ENCODE data around the gene RASGEF1B.
A peak's percentile ranks its signal among the peaks of the same experiment; 100 is the strongest.
"Not testable (repeated sequence)": the region's sequence is repeated elsewhere in the genome, so short reads cannot be mapped to it uniquely, and the experiment has no call there.

RASGEF1B gene

GRCh38 chr4:81490403-81491160 is 18.9 kb upstream of the RASGEF1B start:
- no peak overlapping the region for H3K4me3 ChIP-seq (ENCODE audit: low read depth, low read length)
- no peak for DNase-seq (ENCODE audit: low read depth)
- TF ChIP-seq, protein P1, sequence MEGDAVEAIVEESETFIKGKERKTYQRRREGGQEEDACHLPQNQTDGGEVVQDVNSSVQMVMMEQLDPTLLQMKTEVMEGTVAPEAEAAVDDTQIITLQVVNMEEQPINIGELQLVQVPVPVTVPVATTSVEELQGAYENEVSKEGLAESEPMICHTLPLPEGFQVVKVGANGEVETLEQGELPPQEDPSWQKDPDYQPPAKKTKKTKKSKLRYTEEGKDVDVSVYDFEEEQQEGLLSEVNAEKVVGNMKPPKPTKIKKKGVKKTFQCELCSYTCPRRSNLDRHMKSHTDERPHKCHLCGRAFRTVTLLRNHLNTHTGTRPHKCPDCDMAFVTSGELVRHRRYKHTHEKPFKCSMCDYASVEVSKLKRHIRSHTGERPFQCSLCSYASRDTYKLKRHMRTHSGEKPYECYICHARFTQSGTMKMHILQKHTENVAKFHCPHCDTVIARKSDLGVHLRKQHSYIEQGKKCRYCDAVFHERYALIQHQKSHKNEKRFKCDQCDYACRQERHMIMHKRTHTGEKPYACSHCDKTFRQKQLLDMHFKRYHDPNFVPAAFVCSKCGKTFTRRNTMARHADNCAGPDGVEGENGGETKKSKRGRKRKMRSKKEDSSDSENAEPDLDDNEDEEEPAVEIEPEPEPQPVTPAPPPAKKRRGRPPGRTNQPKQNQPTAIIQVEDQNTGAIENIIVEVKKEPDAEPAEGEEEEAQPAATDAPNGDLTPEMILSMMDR (IDR thresholded peaks at IDR 0.05; ENCODE audit: control insufficient read depth, extremely low read depth, insufficient read depth) = no peak

DNA sequence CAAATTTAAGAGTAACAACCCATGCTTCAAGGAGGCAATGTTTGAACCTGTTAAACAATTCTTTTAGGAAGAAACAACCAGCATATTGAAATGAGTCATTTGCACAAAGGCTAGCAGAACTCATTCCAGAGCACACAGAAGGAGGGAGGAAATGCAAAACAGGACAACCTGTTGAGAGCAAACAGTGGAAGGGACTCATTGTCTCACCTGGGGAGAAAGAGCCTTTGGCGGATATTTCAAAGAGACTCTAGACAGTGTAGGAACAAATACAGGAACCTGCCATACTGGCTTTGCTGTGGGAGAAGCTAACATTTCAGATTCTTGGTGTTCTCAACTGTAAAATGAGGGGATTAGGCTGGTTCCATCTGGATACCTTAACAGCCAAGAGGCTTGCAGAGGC is 14.8 kb upstream of the RASGEF1B start:
- no peak for DNase-seq (ENCODE audit: low read depth)
- H3K4me3 ChIP-seq (ENCODE audit: low read depth, low read length) = no peak overlapping the region
- TF ChIP-seq, protein P1 (IDR thresholded peaks at IDR 0.05; ENCODE audit: control insufficient read depth, extremely low read depth, insufficient read depth) = no peak

GRCh38 chr4:81485310-81485980 is 13.7 kb upstream of the RASGEF1B start:
- DNase-seq (ENCODE audit: low read depth) = no peak
- no peak overlapping the region for H3K4me3 ChIP-seq (ENCODE audit: low read depth, low read length)
- TF ChIP-seq, protein P1 (IDR thresholded peaks at IDR 0.05; ENCODE audit: control insufficient read depth, extremely low read depth, insufficient read depth) = no peak

- TF ChIP-seq, protein P1 (IDR thresholded peaks at IDR 0.05; ENCODE audit: control insufficient read depth, extremely low read depth, insufficient read depth) = no peak
- H3K4me3 ChIP-seq (ENCODE audit: low read depth, low read length) = no peak overlapping the region
- no peak for DNase-seq (ENCODE audit: low read depth)
Observed at GRCh38 chr4:81482326-81482725, 10.6 kb upstream of the RASGEF1B start.

DNA sequence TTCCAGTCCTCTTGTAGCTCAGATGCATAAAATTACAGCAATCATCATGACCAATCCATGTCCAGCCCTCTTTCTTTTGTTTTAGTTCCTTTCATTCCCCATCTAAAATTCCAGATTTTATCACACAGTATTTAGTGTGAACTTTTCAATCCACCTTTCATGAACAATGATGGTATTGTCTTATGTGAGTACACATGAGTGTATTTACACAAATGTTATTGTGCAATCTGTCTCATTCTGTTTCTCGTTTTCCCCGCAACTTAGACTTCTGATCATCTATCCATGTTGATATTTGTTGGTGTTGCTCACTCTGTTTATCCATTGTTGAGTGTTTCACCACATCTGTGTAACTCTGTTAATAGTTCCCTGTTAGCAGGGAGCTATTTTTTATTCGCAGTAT is 9.4 kb upstream of the RASGEF1B start:
- H3K4me3 ChIP-seq (ENCODE audit: low read depth, low read length) = no peak overlapping the region
- no peak for DNase-seq (ENCODE audit: low read depth)
- TF ChIP-seq, protein P1 (IDR thresholded peaks at IDR 0.05; ENCODE audit: control insufficient read depth, extremely low read depth, insufficient read depth) = no peak

DNA sequence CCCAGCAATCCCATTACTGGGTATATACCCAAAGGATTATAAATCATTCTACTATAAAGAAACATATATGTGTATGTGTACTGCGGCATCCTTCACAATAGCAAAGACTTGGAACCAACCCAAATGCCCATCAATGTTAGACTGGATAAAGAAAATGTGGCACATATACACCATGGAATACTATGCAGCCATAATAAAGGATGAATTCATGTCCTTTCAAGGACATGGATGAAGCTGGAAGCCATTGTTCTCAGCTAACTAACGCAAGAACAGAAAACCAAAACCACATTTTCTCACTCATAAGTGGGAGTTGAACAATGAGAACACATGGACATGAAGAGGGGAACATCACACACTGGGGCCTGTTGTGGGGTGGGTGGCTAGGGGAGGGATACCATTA is 7.9 kb upstream of the RASGEF1B start:
- DNase-seq (ENCODE audit: low read depth); H3K4me3 ChIP-seq (ENCODE audit: low read depth, low read length): not testable (repeated sequence)

DNA sequence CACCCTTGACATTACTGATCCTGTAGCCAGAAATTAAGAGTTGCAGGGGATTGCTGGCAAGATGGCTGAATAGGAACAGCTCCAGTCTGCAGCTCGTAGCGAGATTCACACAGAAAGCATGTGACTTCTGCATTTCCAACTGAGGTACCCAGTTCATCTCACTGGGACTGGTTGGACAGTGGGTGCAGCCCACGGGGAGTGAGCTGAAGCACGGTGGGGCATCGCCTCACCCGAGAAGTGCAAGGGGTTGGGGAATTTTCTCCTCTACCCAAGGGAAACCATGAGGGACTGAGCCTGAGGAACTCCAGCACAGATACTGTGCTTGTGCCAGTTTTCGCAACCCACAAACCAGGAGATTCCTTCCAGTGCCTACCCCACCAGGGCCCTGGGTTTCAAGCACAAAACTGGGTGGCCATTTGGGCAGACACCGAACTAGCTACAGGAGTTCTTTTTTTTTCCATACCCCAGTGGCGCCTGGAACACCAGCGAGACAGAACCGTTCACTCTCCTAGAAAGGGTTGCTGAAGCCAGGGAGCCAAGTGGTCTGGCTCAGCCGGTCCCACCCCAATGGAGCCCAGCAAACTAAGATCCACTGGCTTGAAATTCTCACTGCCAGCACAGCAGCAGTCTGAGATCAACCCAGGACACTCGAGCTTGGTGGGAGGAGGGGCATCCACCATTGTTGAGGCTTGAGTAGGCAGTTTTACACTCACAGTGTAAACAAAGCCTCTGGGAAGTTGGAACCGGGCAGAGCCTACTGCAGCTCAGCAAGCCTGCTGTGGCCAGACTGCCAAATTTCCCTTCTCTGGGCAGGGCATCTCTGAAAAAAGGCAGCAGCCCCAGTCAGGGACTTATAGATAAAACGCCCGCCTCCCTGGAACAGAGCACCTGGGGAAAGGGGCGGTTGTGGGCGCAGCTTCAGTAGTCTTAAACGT is 1.9 kb upstream of the RASGEF1B start:
- not testable (repeated sequence) for H3K4me3 ChIP-seq (ENCODE audit: low read depth, low read length)

More for the DNA sequence above, 1.9 kb upstream of the RASGEF1B start:
- DNase-seq (ENCODE audit: low read depth) = peak; percentile 47
